Natural killer cell (primary cell): Measurements from ENCODE around the gene MAP2K3. TPM values are rescaled to one million over a fixed set of nuclear protein-coding genes. Genes with fewer than 3 reads are reported as not detected.

ENCODE experiments used
- ATAC-seq, 3 donors: fragments of 150-1000 bp in 2 of 3; fragments of 200-7000 bp in 1 of 3; cut with Tn5 transposase; 1 replicate in 1 of 3; 2 replicates in 2 of 3; pipeline ENCODE4 v1.10.0; 2021; ENCODE audit warnings: mild to moderate bottlenecking in 2 of 3, moderate library complexity in 2 of 3
- DNase-seq, 2 donors: peaks; one replicate each; pipeline versions ENCODE4 v3.0.0 to v3.0.0-alpha.2; 2013 to 2021; ENCODE audit warnings: mixed read lengths in 1 of 2
- H3K27ac ChIP-seq: one replicate; pipeline ENCODE4 v1.5.1; 2013; ENCODE audit warnings: mild to moderate bottlenecking, low read length
- H3K27me3 ChIP-seq: one replicate; pipeline ENCODE4 v1.6.1; 2013; ENCODE audit warnings: low read length; ENCODE audit not compliant: control insufficient read depth, insufficient read depth
- H3K36me3 ChIP-seq: one replicate; pipeline ENCODE4 v1.6.1; 2013; ENCODE audit warnings: low read length; ENCODE audit not compliant: control insufficient read depth, insufficient read depth
- H3K4me1 ChIP-seq: one replicate; pipeline ENCODE4 v1.6.1; 2013; ENCODE audit warnings: low read length; ENCODE audit not compliant: control insufficient read depth, insufficient read depth
- H3K4me3 ChIP-seq: one replicate; pipeline ENCODE4 v1.5.1; 2013; ENCODE audit warnings: low read length
- H3K9me3 ChIP-seq: one replicate; pipeline ENCODE4 v1.6.1; 2013; ENCODE audit warnings: low read length; ENCODE audit not compliant: control insufficient read depth, insufficient read depth
- H3K27ac Mint-ChIP-seq, 2 donors: one replicate each; pipeline ENCODE4 v1.8.0; 2022; ENCODE audit warnings: mild to moderate bottlenecking in 2 of 2, mixed read lengths in 2 of 2, moderate library complexity in 1 of 2
- H3K27me3 Mint-ChIP-seq, 2 donors: one replicate each; pipeline ENCODE4 v1.8.0; 2022; ENCODE audit warnings: low read depth in 2 of 2, mixed read lengths in 2 of 2
- H3K36me3 Mint-ChIP-seq: one replicate; pipeline ENCODE4 v1.8.0; 2022; ENCODE audit warnings: mixed read lengths
- H3K4me1 Mint-ChIP-seq, 2 donors: one replicate each; pipeline ENCODE4 v1.8.0; 2022; ENCODE audit warnings: mixed read lengths in 2 of 2
- H3K4me3 Mint-ChIP-seq: one replicate; pipeline ENCODE4 v1.8.0; 2022; ENCODE audit warnings: mild to moderate bottlenecking, moderate library complexity, mixed read lengths
- H3K9me3 Mint-ChIP-seq, 2 donors: one replicate each; pipeline ENCODE4 v1.8.0; 2022; ENCODE audit warnings: mixed read lengths in 2 of 2
- WGBS: methylation state at CpG from one replicate; pipeline ENCODE4 v1.1.7; 2013; ENCODE audit warnings: missing lambda C conversion rate; ENCODE audit not compliant: insufficient coverage; 5-methylcytosine and 5-hydroxymethylcytosine counted together
- intact Hi-C: fragments of 100-400 bp; cut with micrococcal nuclease; formaldehyde crosslinking; loops from one replicate; pipeline ENCODE4 v1.14.2; 2022
- total RNA-seq, 4 donors: library from RNA; stranded (reverse); fragments of 120-200 nt in 1 of 4; gene quantifications; one replicate each; pipeline versions ENCODE4 v1.2.3 to v1.2.4, GENCODE V29; 2013 to 2022
- TF ChIP-seq, protein P1 (sequence below): fragments of 200-600 bp; IDR thresholded peaks from one replicate; pipeline ENCODE4 v1.8.0; 2022; ENCODE audit warnings: antibody characterized with exemption

MAP2K3 gene
- total RNA-seq, 3 donors from 2014 or later (not counting 1 experiment from before 2014, with no cell fraction given): 139 to 165 (median 162) TPM

DNA sequence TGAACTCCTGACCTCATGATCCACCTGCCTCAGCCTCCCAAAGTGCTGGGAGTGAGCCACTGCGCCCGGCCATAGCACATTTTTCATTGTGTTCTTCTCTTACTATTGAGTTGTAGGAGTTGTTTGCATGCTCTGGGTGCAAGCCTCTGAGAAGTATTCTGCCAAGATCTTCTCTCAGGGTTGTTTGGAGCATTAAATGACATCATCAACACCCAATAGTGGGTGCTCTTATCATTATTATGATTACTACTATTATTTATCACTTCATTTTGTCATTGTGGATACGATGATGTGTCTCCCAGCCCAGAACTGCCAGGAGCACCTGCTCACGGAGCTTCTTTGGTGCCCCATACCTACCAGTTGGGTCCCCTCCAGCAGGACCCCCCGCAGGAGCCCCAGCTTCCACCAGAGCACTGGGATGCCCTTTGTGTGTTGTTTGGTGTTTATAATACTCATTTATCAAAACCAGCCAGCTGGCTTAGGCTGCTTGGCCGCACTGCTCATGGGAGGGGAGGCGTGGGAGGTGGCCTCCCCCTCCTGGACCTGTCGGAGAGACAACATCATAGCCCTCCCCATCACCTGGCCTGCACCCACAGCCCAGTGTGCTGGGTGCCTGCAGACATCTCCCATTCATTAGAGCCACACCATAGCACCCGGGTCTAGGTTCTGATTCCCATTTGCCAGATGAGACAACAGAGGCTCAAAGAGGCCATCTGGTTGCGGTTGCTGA is 12.9 kb upstream of the MAP2K3 start:
- WGBS: 93% methylated on average over 8 of the region's 10 CpGs
- Mint-ChIP-seq H3K4me1 (peaks cover 33 to 50% of the 10 kb centered on the region in 2 donors), H3K27ac (peak overlapping the region in 1 of 2 donors; percentile 53)

GRCh38 chr17:21272250-21272649 is 12.3 kb upstream of the MAP2K3 start:
- Mint-ChIP-seq H3K27ac (peak overlapping the region in 1 of 2 donors; percentile 53), H3K4me3 (no peak overlapping the region), H3K27me3 (no peaks in the 10 kb centered on the region), H3K36me3 (no peaks in the 10 kb centered on the region), H3K4me1 (peaks cover 33 to 45% of the 10 kb centered on the region in 2 donors), H3K9me3 (no peaks in the 10 kb centered on the region)
- peaks cover 36% of the 10 kb centered on the region for H3K4me1 ChIP-seq
- H3K4me3 ChIP-seq: no peak overlapping the region
- DNase-seq (no peak), ATAC-seq (no peak)
- H3K27me3 ChIP-seq: no peaks in the 10 kb centered on the region
- TF ChIP-seq, protein P1, sequence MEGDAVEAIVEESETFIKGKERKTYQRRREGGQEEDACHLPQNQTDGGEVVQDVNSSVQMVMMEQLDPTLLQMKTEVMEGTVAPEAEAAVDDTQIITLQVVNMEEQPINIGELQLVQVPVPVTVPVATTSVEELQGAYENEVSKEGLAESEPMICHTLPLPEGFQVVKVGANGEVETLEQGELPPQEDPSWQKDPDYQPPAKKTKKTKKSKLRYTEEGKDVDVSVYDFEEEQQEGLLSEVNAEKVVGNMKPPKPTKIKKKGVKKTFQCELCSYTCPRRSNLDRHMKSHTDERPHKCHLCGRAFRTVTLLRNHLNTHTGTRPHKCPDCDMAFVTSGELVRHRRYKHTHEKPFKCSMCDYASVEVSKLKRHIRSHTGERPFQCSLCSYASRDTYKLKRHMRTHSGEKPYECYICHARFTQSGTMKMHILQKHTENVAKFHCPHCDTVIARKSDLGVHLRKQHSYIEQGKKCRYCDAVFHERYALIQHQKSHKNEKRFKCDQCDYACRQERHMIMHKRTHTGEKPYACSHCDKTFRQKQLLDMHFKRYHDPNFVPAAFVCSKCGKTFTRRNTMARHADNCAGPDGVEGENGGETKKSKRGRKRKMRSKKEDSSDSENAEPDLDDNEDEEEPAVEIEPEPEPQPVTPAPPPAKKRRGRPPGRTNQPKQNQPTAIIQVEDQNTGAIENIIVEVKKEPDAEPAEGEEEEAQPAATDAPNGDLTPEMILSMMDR: no peak
- intact Hi-C loops: no loop called here
- 87% methylated on average over 3 of the region's 3 CpGs for WGBS
- no peaks in the 10 kb centered on the region for H3K9me3 ChIP-seq
- H3K27ac ChIP-seq: no peak overlapping the region
- H3K36me3 ChIP-seq: no peaks in the 10 kb centered on the region

More for the DNA sequence above, 12.9 kb upstream of the MAP2K3 start:
- H3K36me3 ChIP-seq: no peaks in the 10 kb centered on the region
- no peak overlapping the region for H3K4me3 ChIP-seq
- no peak for DNase-seq
- Mint-ChIP-seq H3K9me3 (no peaks in the 10 kb centered on the region), H3K36me3 (no peaks in the 10 kb centered on the region), H3K27me3 (no peaks in the 10 kb centered on the region), H3K4me3 (no peak overlapping the region)
- ATAC-seq: no peak
- intact Hi-C loops: no loop called here
- no peaks in the 10 kb centered on the region for H3K27me3 ChIP-seq
- peaks cover 41% of the 10 kb centered on the region for H3K4me1 ChIP-seq
- no peak overlapping the region for H3K27ac ChIP-seq
- no peaks in the 10 kb centered on the region for H3K9me3 ChIP-seq
- TF ChIP-seq, protein P1: no peak

- Histone ChIP-seq H3K4me3 (no peak overlapping the region), H3K4me1 (peaks cover 28% of the 10 kb centered on the region), H3K9me3 (no peaks in the 10 kb centered on the region), H3K27me3 (no peaks in the 10 kb centered on the region), H3K27ac (no peak overlapping the region), H3K36me3 (no peaks in the 10 kb centered on the region)
- H3K9me3 Mint-ChIP-seq: no peaks in the 10 kb centered on the region
- WGBS: 89% methylated on average over 14 of the region's 14 CpGs
- ATAC-seq: no peak
- no peaks in the 10 kb centered on the region for H3K27me3 Mint-ChIP-seq
- H3K4me3 Mint-ChIP-seq: no peak overlapping the region
- DNase-seq: no peak
- H3K4me1 Mint-ChIP-seq: peaks cover 27 to 36% of the 10 kb centered on the region in 2 donors
- intact Hi-C loops: no loop called here
- no peaks in the 10 kb centered on the region for H3K36me3 Mint-ChIP-seq
- TF ChIP-seq, protein P1: no peak
- no peak overlapping the region for H3K27ac Mint-ChIP-seq
These were observed 11.4 kb upstream of the MAP2K3 start for GRCh38 chr17:21272881-21273792.
